Subcutaneous abdominal adipose tissue (tissue), 5 donors: ENCODE data around the gene RAC3.
A peak's percentile ranks its signal among the peaks of the same experiment; 100 is the strongest.

ENCODE experiments used
- H3K27ac ChIP-seq: one replicate; pipeline ENCODE4 v1.7.0; 2013; ENCODE audit warnings: low read depth, mild to moderate bottlenecking, inconsistent platforms, low read length, moderate library complexity
- H3K27me3 ChIP-seq, 5 donors: one replicate each; pipeline ENCODE4 v1.7.0; 2013; ENCODE audit warnings: low read length in 5 of 5, inconsistent platforms in 1 of 5; ENCODE audit not compliant: control insufficient read depth in 5 of 5, insufficient read depth in 4 of 5
- H3K36me3 ChIP-seq, 5 donors: one replicate each; pipeline ENCODE4 v1.7.0; 2013; ENCODE audit warnings: low read length in 5 of 5; ENCODE audit not compliant: control insufficient read depth in 5 of 5, insufficient read depth in 5 of 5
- H3K4me1 ChIP-seq, 5 donors: one replicate each; pipeline ENCODE4 v1.7.0; 2013; ENCODE audit warnings: low read length in 5 of 5, mild to moderate bottlenecking in 3 of 5, moderate library complexity in 1 of 5; ENCODE audit not compliant: control insufficient read depth in 5 of 5, insufficient read depth in 5 of 5
- H3K4me3 ChIP-seq, 5 donors: one replicate each; pipeline ENCODE4 v1.7.0; 2013; ENCODE audit warnings: low read length in 5 of 5, low read depth in 1 of 5
- H3K9ac ChIP-seq, 5 donors: one replicate each; pipeline ENCODE4 v1.7.0; 2013; ENCODE audit warnings: low read length in 5 of 5, mild to moderate bottlenecking in 4 of 5, moderate library complexity in 3 of 5
- H3K9me3 ChIP-seq, 5 donors: one replicate each; pipeline ENCODE4 v1.7.0; 2013; ENCODE audit warnings: low read length in 5 of 5; ENCODE audit not compliant: control insufficient read depth in 5 of 5
- donor health status: healthy.
- donor health status: healthy.
- donor health status: healthy.
- donor health status: healthy.
- donor health status: healthy.

The RAC3 gene

GRCh38 chr17:82031303-82031884 lies at the start of gene RAC3:
Gene RAC3 (plus strand): TSS chr17:82031678. CDS start chr17:82031762, 84 bp downstream.
- H3K4me1 ChIP-seq = peaks cover 0 to 41% (median 33%) of the 10 kb centered on the region in 5 donors
- peaks cover 0 to 7% (median 0%) of the 10 kb centered on the region in 5 donors for H3K27me3 ChIP-seq
- H3K36me3 ChIP-seq = peaks cover 0 to 7% (median 3%) of the 10 kb centered on the region in 5 donors
- no peaks in the 10 kb centered on the region for H3K9me3 ChIP-seq
- peak within 1 kb of the TSS in 4 of 5 donors; percentile 55 to 70 (median 63) for H3K4me3 ChIP-seq
- H3K27ac ChIP-seq = no peak within 1 kb of the TSS
- H3K9ac ChIP-seq = peak within 1 kb of the TSS in 2 of 5 donors; percentile 46 to 56

DNA sequence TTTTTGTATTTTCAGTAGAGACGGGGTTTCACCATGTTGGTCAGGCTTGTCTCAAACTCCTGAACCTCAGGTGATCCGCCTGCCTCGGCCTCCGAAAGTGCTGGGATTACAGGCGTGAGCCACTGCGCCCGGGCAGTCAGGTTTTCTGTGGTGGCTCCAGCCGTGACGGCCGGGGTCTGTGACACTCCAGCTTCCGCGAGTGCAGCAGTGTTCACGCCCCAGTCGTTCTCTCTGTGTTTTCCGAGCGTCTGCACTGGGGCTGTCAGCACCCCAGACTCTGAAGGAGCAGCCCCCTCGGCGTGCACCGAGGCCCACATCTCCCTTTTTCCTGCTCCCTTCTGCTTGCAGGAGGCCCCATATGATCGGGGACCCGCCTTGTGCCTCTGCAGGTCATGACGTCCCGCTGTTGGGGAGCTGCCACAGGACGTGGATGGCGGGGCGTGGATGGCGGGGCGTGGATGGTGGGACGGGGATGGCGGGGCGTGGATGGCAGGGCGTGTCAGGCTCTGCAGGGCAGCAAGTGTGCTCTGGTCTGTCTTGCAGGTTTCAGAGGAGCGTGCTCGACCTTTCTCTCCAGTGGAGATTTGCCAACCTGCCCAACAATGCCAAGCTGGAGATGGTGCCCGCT lies 48.4 kb upstream of the RAC3 start:
- Histone ChIP-seq H3K9ac (no peak overlapping the region), H3K4me1 (peaks cover 0 to 16% (median 15%) of the 10 kb centered on the region in 5 donors), H3K4me3 (no peak overlapping the region), H3K36me3 (peaks cover 0 to 47% (median 37%) of the 10 kb centered on the region in 5 donors), H3K27me3 (no peaks in the 10 kb centered on the region), H3K27ac (no peak overlapping the region), H3K9me3 (no peaks in the 10 kb centered on the region)

- no peaks in the 10 kb centered on the region for H3K9me3 ChIP-seq
- peaks cover 0 to 10% (median 8%) of the 10 kb centered on the region in 5 donors for H3K4me1 ChIP-seq
- H3K36me3 ChIP-seq = peaks cover 0 to 51% (median 39%) of the 10 kb centered on the region in 5 donors
- no peak overlapping the region for H3K4me3 ChIP-seq
- no peaks in the 10 kb centered on the region for H3K27me3 ChIP-seq
- no peak overlapping the region for H3K9ac ChIP-seq
- no peak overlapping the region for H3K27ac ChIP-seq
Measured at GRCh38 chr17:81983639-81984373, 47.7 kb upstream of the RAC3 start.

- H3K4me3 ChIP-seq = no peak overlapping the region
- peaks cover 0 to 8% (median 6%) of the 10 kb centered on the region in 5 donors for H3K4me1 ChIP-seq
- H3K9me3 ChIP-seq = no peaks in the 10 kb centered on the region
- no peak overlapping the region for H3K27ac ChIP-seq
- no peaks in the 10 kb centered on the region for H3K27me3 ChIP-seq
- no peak overlapping the region for H3K9ac ChIP-seq
- H3K36me3 ChIP-seq = peaks cover 0 to 56% (median 39%) of the 10 kb centered on the region in 5 donors
Measured at GRCh38 chr17:81984773-81985410, 46.6 kb upstream of the RAC3 start.

- Histone ChIP-seq H3K27ac (no peak overlapping the region), H3K27me3 (no peaks in the 10 kb centered on the region), H3K9ac (no peak overlapping the region), H3K9me3 (no peaks in the 10 kb centered on the region), H3K4me1 (peaks cover 0 to 13% (median 10%) of the 10 kb centered on the region in 5 donors), H3K36me3 (peaks cover 0 to 58% (median 33%) of the 10 kb centered on the region in 5 donors), H3K4me3 (no peak overlapping the region)
Measured at GRCh38 chr17:81986606-81987005, 44.9 kb upstream of the RAC3 start.

DNA sequence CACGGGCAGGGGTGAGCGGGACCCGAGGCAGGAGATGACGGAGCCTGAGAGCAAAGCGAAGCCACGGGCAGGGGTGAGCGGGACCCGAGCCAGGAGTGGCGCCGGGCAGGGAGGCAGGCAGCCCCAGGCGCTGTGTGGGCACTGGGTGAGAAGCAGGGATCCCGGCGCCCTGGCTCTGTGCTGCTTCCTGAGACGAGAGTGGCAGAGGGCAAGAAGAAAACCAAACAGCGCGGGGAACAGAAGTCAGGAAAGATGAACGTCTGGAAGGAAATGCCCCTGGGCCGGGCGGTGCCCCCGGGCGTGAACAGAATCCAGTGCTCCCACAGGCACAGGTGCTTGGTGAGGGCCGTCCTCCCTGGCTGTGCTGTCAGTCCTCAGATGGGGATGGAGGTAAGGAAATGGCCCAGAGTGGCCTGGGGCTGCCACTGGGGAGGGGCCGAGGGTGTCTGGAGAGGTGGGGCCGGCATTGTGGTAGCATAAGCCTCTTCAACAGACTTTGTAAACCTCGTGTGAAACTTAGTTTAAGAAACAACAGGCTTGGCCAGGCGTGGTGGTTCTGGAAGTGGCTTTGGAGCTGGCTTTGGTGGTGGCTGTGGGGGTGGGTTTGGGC lies 44.2 kb upstream of the RAC3 start:
- peaks cover 0 to 56% (median 33%) of the 10 kb centered on the region in 5 donors for H3K36me3 ChIP-seq
- peaks cover 0 to 19% (median 17%) of the 10 kb centered on the region in 5 donors for H3K4me1 ChIP-seq

DNA sequence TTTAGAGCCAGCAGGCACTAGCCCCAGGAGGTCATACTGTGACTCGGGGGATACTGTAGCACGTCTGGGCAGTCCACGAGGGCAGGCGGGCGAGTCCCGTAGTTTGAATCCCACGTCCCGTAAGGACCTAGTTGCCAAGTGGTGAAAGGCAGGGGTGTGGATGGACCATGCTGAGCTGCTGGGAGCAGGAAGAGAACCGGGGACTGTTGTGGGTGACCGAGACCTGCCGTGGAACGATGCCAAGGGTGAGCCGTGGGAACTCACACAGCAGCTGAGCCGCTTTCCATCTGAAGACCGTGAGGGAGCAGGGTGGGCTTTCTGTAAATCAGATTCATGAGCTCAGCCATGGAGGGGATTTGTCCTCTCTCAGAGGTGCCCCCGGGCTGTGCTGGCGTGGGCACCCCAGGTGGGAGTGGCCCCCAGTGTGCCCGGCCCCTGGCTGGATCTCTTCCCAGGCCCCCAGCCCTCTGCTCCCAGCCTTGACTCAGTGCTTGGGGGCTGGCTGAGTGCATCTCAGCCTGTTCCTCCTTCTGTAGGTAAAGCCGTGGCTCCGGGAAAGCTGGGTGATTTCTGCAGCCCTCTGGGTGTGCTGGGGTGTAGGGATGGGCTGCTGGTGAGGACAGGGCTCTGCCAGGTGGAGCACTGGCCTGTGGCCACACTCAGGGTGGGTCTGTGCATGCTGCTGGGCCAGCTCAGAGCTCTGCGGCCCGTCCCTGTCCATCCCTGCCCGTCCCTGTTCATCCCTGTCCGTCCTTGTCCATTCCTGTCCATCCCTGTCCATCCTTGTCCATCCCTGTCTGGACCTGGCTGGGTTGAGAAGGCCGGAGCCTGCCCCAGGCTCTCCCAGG lies 40.4 kb upstream of the RAC3 start:
- Histone ChIP-seq H3K27ac (no peak overlapping the region), H3K27me3 (no peaks in the 10 kb centered on the region), H3K4me1 (peaks cover 0 to 16% (median 12%) of the 10 kb centered on the region in 5 donors), H3K36me3 (peaks cover 0 to 46% (median 27%) of the 10 kb centered on the region in 5 donors), H3K9ac (peak overlapping the region in 1 of 5 donors; percentile 36), H3K9me3 (no peaks in the 10 kb centered on the region), H3K4me3 (peak overlapping the region in 1 of 5 donors; percentile 1)

More for the DNA sequence above, 44.2 kb upstream of the RAC3 start:
- H3K9me3 ChIP-seq = no peaks in the 10 kb centered on the region
- no peaks in the 10 kb centered on the region for H3K27me3 ChIP-seq
- no peak overlapping the region for H3K27ac ChIP-seq
- no peak overlapping the region for H3K4me3 ChIP-seq
- no peak overlapping the region for H3K9ac ChIP-seq

GRCh38 chr17:81991684-81992305 lies 39.7 kb upstream of the RAC3 start:
- no peak overlapping the region for H3K27ac ChIP-seq
- peak overlapping the region in 1 of 5 donors; percentile 1 for H3K4me3 ChIP-seq
- peak overlapping the region in 1 of 5 donors; percentile 36 for H3K9ac ChIP-seq
- H3K9me3 ChIP-seq = no peaks in the 10 kb centered on the region
- H3K27me3 ChIP-seq = no peaks in the 10 kb centered on the region
- peaks cover 0 to 16% (median 12%) of the 10 kb centered on the region in 5 donors for H3K4me1 ChIP-seq
- peaks cover 0 to 48% (median 25%) of the 10 kb centered on the region in 5 donors for H3K36me3 ChIP-seq
